HG02852 (cell line): Measurements from ENCODE around the gene TBX10.
"Not testable (repeated sequence)": the region's sequence is repeated elsewhere in the genome, so short reads cannot be mapped to it uniquely, and the experiment has no call there.

Source experiments
- ATAC-seq: cut with Tn5 transposase; IDR thresholded peaks from one replicate; pipeline ENCODE4 v1.9.1; 2021; ENCODE audit warnings: mild to moderate bottlenecking, moderate library complexity; ENCODE audit not compliant: unreplicated experiment

The TBX10 gene

GRCh38 chr11:67632175-67632981 is 7.2 kb downstream of the TBX10 start:
- ATAC-seq: no peak

GRCh38 chr11:67631853-67632174 is 7.7 kb downstream of the TBX10 start:
- ATAC-seq: no peak

- no peak for ATAC-seq
These were observed 8.2 kb downstream of the TBX10 start for GRCh38 chr11:67631411-67631810.

GRCh38 chr11:67630943-67631331 is 8.6 kb downstream of the TBX10 start:
- ATAC-seq: no peak

- ATAC-seq: peak; percentile 70
These were observed 9.2 kb downstream of the TBX10 start for GRCh38 chr11:67630228-67630942.

GRCh38 chr11:67629386-67630227 is 10.0 kb downstream of the TBX10 start, which contains the start of gene NUDT8:
NUDT8 (minus strand) TSS chr11:67629937; CDS start chr11:67629911, 26 bp downstream.
- peak; percentile 42 for ATAC-seq

GRCh38 chr11:67628710-67629385 is 10.7 kb downstream of the TBX10 start:
- no peak for ATAC-seq

- no peak for ATAC-seq
These were observed 11.5 kb downstream of the TBX10 start for GRCh38 chr11:67627812-67628624.

- ATAC-seq: no peak
These were observed 12.1 kb downstream of the TBX10 start for GRCh38 chr11:67627441-67627811.

GRCh38 chr11:67626970-67627369 is 12.6 kb downstream of the TBX10 start:
- no peak for ATAC-seq

GRCh38 chr11:67626131-67626833 is 13.3 kb downstream of the TBX10 start:
- ATAC-seq: not testable (repeated sequence)

- not testable (repeated sequence) for ATAC-seq
These were observed 15.8 kb downstream of the TBX10 start for GRCh38 chr11:67623795-67624194.

- not testable (repeated sequence) for ATAC-seq
These were observed 16.7 kb downstream of the TBX10 start for GRCh38 chr11:67622905-67623304.

GRCh38 chr11:67621928-67622327 is 17.6 kb downstream of the TBX10 start:
- not testable (repeated sequence) for ATAC-seq

GRCh38 chr11:67620621-67621020 is 18.9 kb downstream of the TBX10 start:
- not testable (repeated sequence) for ATAC-seq

- not testable (repeated sequence) for ATAC-seq
These were observed 19.6 kb downstream of the TBX10 start for GRCh38 chr11:67619683-67620618.

GRCh38 chr11:67618901-67619659 is 20.5 kb downstream of the TBX10 start:
- ATAC-seq: not testable (repeated sequence)
